Lower leg skin (tissue), 4 donors: ENCODE results near the gene SLC47A2. TPM values are rescaled to one million over a fixed set of nuclear protein-coding genes. Genes with fewer than 3 reads are reported as not detected.
"Not testable (repeated sequence)": the region's sequence is repeated elsewhere in the genome, so short reads cannot be mapped to it uniquely, and the experiment has no call there.

Source experiments
- DNase-seq, 2 donors: peaks; one replicate each; pipeline ENCODE4 v3.0.0-alpha.2; 2019; ENCODE audit warnings: low spot score in 2 of 2
- H3K4me3 ChIP-seq: fragments of 200-600 bp; sonication (generic); 2 replicates; pipeline ENCODE4 v1.5.1; 2017; ENCODE audit warnings: mild to moderate bottlenecking, low read depth; ENCODE audit not compliant: poor library complexity, severe bottlenecking
- CTCF ChIP-seq, 3 donors: fragments of 450-650 bp; IDR thresholded peaks; one replicate each; pipeline ENCODE4 v1.5.1; 2016; ENCODE audit warnings: antibody characterized with exemption in 3 of 3, mild to moderate bottlenecking in 3 of 3, moderate library complexity in 2 of 3
- POLR2A ChIP-seq, 2 donors: fragments of 450-650 bp; IDR thresholded peaks; one replicate each; pipeline ENCODE4 v1.6.1; 2016 to 2017; ENCODE audit warnings: antibody characterized with exemption in 2 of 2, mild to moderate bottlenecking in 1 of 2, moderate library complexity in 1 of 2
- WGBS, 2 donors: methylation state at CpG; one replicate each; pipeline ENCODE4 v1.1.5; 2018; 5-methylcytosine and 5-hydroxymethylcytosine counted together
- intact Hi-C: fragments of 100-400 bp; cut with DNase I; formaldehyde crosslinking; loops from one replicate; pipeline ENCODE4 v1.15.0; 2023; ENCODE audit warnings: low total_unique reads
- total RNA-seq, 4 donors: library from RNA; depleted of rRNA; stranded (reverse); fragments of >200 nt; gene quantifications; one replicate each; pipeline ENCODE4 v1.1.0, GENCODE V29; 2016

Gene SLC47A2
- total RNA-seq, 4 donors from 2014 or later = 0.49 to 6.1 (median 2.5) TPM; not detected in 1

GRCh38 chr17:19676896-19677295 is 39.5 kb downstream of the SLC47A2 start:
- intact Hi-C loops = no loop called here
- TF ChIP-seq CTCF (IDR thresholded peaks at IDR 0.05) (no peak), POLR2A (IDR thresholded peaks at IDR 0.05) (no peak)
- no peak overlapping the region for H3K4me3 ChIP-seq
- DNase-seq = peak in 1 of 2 donors; percentile 26
- WGBS, 2 donors = 82 to 88% methylated on average over 4 of the region's 4 CpGs

DNA sequence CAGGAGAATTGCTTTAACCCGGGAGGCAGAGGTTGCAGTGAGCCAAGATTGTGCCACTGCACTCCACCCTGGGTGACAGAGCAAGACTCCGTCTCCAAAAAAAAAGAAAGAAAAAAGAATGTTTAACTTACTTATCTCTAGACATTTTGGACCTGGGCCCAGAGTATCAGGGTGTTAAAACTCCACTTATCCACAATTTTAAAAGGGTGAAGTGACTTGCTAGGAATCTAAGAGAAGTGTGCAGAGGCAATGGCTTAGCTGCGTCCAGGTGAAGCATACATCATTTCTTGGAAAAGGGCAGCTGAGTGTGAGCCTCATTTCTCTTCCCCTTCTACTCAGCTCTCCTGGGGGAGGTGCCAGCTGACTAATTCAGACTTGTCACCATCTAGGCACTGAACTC is 42.8 kb downstream of the SLC47A2 start:
- TF ChIP-seq CTCF (IDR thresholded peaks at IDR 0.05) = no peak
- no peak for TF ChIP-seq POLR2A (IDR thresholded peaks at IDR 0.05)
- DNase-seq = peak in 1 of 2 donors; percentile 46
- 57 to 70% methylated on average over 3 of the region's 3 CpGs for WGBS, 2 donors
- intact Hi-C loops = no loop called here
- H3K4me3 ChIP-seq = no peak overlapping the region

DNA sequence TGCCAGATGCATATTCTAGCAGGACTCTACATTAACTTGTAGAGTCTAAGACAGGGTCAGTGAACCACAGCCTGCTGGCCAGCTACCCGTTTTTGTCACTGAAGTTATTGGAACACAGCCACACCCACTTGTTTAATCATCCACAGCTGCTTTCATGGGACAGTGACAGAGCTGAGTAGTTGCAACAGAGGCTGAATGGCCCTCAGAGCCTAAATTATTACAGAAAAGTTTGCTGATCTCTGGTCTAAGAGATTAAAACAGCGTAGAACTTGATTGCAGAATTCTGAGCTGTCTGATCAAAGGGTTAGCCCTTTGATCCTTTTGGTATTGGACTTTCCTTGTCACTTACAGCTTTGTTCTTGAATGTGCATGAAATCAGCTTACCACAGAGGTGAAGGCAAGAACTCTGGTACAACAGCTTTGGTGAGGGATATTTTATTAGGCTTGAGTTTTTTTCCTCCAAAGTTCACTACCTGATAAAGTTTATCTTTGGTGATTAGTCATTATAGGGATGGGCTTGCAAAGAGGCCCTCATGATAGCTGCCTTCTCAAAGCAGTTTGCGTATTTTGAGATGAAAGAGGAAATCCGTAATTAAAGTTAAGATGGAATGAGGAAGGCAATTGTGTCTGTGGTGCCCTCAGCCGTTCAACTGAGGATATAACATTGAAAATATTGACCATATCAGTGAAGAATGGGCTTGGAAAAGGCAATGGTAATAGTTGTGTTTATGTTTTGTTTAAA is 44.2 kb downstream of the SLC47A2 start:
- TF ChIP-seq POLR2A (IDR thresholded peaks at IDR 0.05) (no peak), CTCF (IDR thresholded peaks at IDR 0.05) (no peak)
- 62 to 79% methylated on average over 5 of the region's 5 CpGs for WGBS, 2 donors
- intact Hi-C loops = no loop called here
- peak; percentile 71 to 89 for DNase-seq
- no peak overlapping the region for H3K4me3 ChIP-seq

- WGBS, 2 donors = 58 to 61% methylated on average over 4 of the region's 4 CpGs
- intact Hi-C loops = no loop called here
- DNase-seq = peak in 1 of 2 donors; percentile 82
- TF ChIP-seq POLR2A (IDR thresholded peaks at IDR 0.05) (no peak), CTCF (IDR thresholded peaks at IDR 0.05) (no peak)
- no peak overlapping the region for H3K4me3 ChIP-seq
Observed at GRCh38 chr17:19671433-19671832, 45.0 kb downstream of the SLC47A2 start.

DNA sequence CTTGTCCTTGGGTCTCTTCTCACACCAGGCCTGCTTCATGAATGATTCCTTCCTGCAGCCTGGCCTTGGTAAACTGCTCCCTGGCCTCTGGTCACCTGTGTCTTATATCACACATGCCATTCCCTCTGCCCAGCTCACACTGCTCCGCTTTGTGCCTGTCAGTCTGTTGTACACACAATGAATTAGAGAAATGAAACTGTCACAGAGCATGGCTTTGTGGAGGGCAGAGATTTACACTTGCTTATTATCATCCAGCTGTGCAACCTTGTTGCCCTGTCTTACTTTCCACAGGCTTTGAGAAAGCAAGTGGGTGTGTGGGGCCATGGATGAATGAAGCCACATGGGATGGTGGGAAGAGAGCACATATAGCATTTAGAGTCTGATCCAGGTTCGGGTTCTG is 45.5 kb downstream of the SLC47A2 start:
- no peak for TF ChIP-seq POLR2A (IDR thresholded peaks at IDR 0.05)
- no peak for TF ChIP-seq CTCF (IDR thresholded peaks at IDR 0.05)
- intact Hi-C loops = no loop called here
- DNase-seq = peak in 1 of 2 donors; percentile 37
- no peak overlapping the region for H3K4me3 ChIP-seq
- 75 to 87% methylated on average over 2 of the region's 2 CpGs for WGBS, 2 donors

DNA sequence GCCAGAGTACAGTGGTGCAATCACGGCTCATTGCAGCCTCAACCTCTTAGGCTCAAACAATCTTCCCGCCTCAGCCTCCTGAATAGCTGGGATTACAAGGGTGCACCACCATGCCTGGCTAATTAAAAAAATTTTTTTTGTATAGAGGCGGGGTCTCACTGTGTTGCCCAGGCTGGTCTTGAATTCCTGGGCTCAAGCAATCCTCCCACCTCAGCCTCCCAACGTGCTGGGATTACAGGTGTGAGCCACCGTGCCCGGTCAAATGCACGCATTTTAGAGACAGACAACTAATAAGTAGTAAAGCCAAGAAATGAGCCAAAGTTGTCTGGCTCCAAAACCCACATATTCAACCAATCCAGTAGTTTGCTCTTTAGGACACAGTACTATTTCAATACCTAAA is 46.7 kb downstream of the SLC47A2 start:
- intact Hi-C loops, H3K4me3 ChIP-seq: not testable (repeated sequence)
- 89 to 92% methylated on average over 7 of the region's 7 CpGs for WGBS, 2 donors

More for the DNA sequence above, 46.7 kb downstream of the SLC47A2 start:
- peak in 1 of 2 donors; percentile 62 for DNase-seq
